ENCODE measurements around the gene TCERG1L. TPM values are rescaled to one million over a fixed set of nuclear protein-coding genes. Genes with fewer than 3 reads are reported as not detected.

Gene TCERG1L
- polyA plus RNA-seq, 3 donors: not detected

DNA sequence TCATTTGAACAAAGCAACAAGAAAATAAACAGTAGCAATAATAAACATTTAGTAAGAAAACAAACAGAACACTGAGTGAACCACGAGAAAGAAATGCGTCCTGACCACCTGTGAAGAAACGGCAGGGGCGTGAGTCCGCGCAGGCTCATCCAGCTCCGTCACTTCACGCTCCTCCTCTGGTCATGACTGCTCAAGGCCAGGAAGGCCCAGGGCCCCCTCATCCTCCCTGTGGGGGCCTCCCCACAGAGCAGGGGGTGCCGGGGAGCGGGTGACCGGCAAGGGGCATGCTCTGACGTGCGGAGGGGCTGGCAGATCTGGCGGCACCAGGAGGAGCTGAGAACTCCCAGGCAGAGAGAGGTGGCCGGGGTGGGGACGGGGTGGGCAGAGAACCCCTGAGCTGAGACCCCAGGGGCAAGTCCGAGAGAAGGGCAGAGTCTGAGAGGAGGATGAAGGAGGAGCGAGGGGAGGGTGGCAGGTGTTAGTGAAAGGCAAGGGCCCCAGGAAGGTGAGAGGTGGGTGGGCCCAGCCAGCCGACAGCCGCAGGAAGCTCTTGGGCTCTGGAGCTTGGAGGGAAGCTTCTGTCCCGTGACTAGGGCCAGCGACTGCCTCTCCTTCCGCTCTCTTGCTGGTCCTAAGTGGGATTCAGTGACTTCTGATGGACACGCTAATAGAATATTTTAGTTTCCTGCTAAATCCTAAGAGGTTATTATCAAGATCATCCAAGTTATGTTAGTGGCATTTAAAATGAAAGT, 223.9 kb downstream of the TCERG1L start:
- Mint-ChIP-seq H3K36me3 (no peaks in the 10 kb centered on the region), H3K27ac (no peak overlapping the region), H3K9me3 (peaks cover 0 to 12% (median 7%) of the 10 kb centered on the region in 7 donors), H3K4me1 (no peaks in the 10 kb centered on the region), H3K4me3 (no peak overlapping the region), H3K27me3 (ENCODE audit: low read depth in 3 of 3) (peaks cover 3 to 8% (median 5%) of the 10 kb centered on the region in 3 donors)
- Histone ChIP-seq H3K9me3 (replicated peaks in 1 of 2; ENCODE audit: control insufficient read depth in 1 of 2, insufficient read depth in 1 of 2, low read length in 2 of 2) (no peaks in the 10 kb centered on the region), H3K27ac (ENCODE audit: low read depth in 1 of 2, low read length in 2 of 2) (no peak overlapping the region), H3K4me1 (ENCODE audit: control insufficient read depth in 1 of 2, insufficient read depth in 2 of 2, low read length in 2 of 2) (no peaks in the 10 kb centered on the region), H2AFZ (ENCODE audit: insufficient read depth, low read depth, low read length, poor library complexity, severe bottlenecking) (no peak overlapping the region), H3K4me3 (replicated peaks in 1 of 3; ENCODE audit: low read depth in 2 of 3, low read length in 3 of 3) (no peak overlapping the region), H3K79me2 (ENCODE audit: insufficient read depth, low read length) (no peaks in the 10 kb centered on the region), H3K27me3 (ENCODE audit: control insufficient read depth in 2 of 2, insufficient read depth in 2 of 2, low read length in 2 of 2) (no peaks in the 10 kb centered on the region), H3K36me3 (replicated peaks in 1 of 2; ENCODE audit: control insufficient read depth in 1 of 2, insufficient read depth in 2 of 2, low read length in 2 of 2) (no peaks in the 10 kb centered on the region), H3K9ac (ENCODE audit: insufficient read depth, low read length, poor library complexity, severe bottlenecking) (no peak overlapping the region), H3K4me2 (replicated peaks; ENCODE audit: extremely low read depth, low read length, poor library complexity, severe bottlenecking) (no peak overlapping the region), H4K20me1 (ENCODE audit: insufficient read depth, low read length) (no peaks in the 10 kb centered on the region)
- 94% methylated on average over 15 of the region's 24 CpGs for WGBS (ENCODE audit: insufficient coverage)
- no peak for DNase-seq
- TF ChIP-seq, protein P1, sequence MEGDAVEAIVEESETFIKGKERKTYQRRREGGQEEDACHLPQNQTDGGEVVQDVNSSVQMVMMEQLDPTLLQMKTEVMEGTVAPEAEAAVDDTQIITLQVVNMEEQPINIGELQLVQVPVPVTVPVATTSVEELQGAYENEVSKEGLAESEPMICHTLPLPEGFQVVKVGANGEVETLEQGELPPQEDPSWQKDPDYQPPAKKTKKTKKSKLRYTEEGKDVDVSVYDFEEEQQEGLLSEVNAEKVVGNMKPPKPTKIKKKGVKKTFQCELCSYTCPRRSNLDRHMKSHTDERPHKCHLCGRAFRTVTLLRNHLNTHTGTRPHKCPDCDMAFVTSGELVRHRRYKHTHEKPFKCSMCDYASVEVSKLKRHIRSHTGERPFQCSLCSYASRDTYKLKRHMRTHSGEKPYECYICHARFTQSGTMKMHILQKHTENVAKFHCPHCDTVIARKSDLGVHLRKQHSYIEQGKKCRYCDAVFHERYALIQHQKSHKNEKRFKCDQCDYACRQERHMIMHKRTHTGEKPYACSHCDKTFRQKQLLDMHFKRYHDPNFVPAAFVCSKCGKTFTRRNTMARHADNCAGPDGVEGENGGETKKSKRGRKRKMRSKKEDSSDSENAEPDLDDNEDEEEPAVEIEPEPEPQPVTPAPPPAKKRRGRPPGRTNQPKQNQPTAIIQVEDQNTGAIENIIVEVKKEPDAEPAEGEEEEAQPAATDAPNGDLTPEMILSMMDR (IDR thresholded peaks at IDR 0.05): no peak
- intact Hi-C loops (cut with micrococcal nuclease): no loop called here

DNA sequence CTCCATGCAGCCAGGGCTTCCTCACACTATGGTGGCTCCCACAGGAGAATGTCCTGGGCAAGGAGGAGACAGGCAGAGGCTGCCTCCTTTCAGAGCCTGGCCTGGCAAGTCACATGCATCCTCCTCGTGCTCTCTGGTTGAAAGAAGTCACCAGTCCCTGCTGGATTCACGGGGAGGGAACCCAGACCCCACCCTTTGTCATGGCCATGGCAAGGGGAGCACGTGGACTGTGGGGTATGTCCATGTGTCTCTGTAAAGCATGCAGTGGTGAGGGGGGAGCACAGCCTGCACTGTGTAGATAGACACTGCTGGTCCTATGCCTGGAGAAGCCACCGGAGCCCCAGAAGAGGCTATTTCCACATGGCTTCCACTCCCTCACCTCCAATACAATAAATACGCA, 225.0 kb downstream of the TCERG1L start:
- H3K9ac ChIP-seq (ENCODE audit: insufficient read depth, low read length, poor library complexity, severe bottlenecking): no peak overlapping the region
- no peaks in the 10 kb centered on the region for H3K27me3 ChIP-seq (ENCODE audit: control insufficient read depth in 2 of 2, insufficient read depth in 2 of 2, low read length in 2 of 2)
- H3K27ac ChIP-seq (ENCODE audit: low read depth in 1 of 2, low read length in 2 of 2): no peak overlapping the region
- no peaks in the 10 kb centered on the region for H3K4me1 Mint-ChIP-seq
- H3K27ac Mint-ChIP-seq: no peak overlapping the region
- H3K4me2 ChIP-seq (replicated peaks; ENCODE audit: extremely low read depth, low read length, poor library complexity, severe bottlenecking): no peak overlapping the region
- H4K20me1 ChIP-seq (ENCODE audit: insufficient read depth, low read length): no peaks in the 10 kb centered on the region
- no peaks in the 10 kb centered on the region for H3K9me3 ChIP-seq (replicated peaks in 1 of 2; ENCODE audit: control insufficient read depth in 1 of 2, insufficient read depth in 1 of 2, low read length in 2 of 2)
- H3K36me3 ChIP-seq (replicated peaks in 1 of 2; ENCODE audit: control insufficient read depth in 1 of 2, insufficient read depth in 2 of 2, low read length in 2 of 2): no peaks in the 10 kb centered on the region
- no peak overlapping the region for H3K4me3 Mint-ChIP-seq
- H3K9me3 Mint-ChIP-seq: peaks cover 0 to 14% (median 7%) of the 10 kb centered on the region in 7 donors
- no peaks in the 10 kb centered on the region for H3K79me2 ChIP-seq (ENCODE audit: insufficient read depth, low read length)
- intact Hi-C loops (cut with micrococcal nuclease): no loop called here
- no peaks in the 10 kb centered on the region for H3K36me3 Mint-ChIP-seq
- 80% methylated on average over 1 of the region's 5 CpGs for WGBS (ENCODE audit: insufficient coverage)
- H3K4me1 ChIP-seq (ENCODE audit: control insufficient read depth in 1 of 2, insufficient read depth in 2 of 2, low read length in 2 of 2): no peaks in the 10 kb centered on the region
- H2AFZ ChIP-seq (ENCODE audit: insufficient read depth, low read depth, low read length, poor library complexity, severe bottlenecking): no peak overlapping the region
- TF ChIP-seq, protein P1 (IDR thresholded peaks at IDR 0.05): no peak
- peaks cover 5 to 8% (median 7%) of the 10 kb centered on the region in 3 donors for H3K27me3 Mint-ChIP-seq (ENCODE audit: low read depth in 3 of 3)
- H3K4me3 ChIP-seq (replicated peaks in 1 of 3; ENCODE audit: low read depth in 2 of 3, low read length in 3 of 3): no peak overlapping the region
- no peak for DNase-seq
